Suprapubic skin (tissue), 4 donors: ENCODE measurements around the gene GSG1L2.

Experiments used
- CTCF ChIP-seq, 2 donors: fragments of 200-600 bp in 1 of 2; fragments of 450-650 bp in 1 of 2; sonication (generic) in 1 of 2; IDR thresholded peaks; one replicate each; pipeline ENCODE4 v1.5.1; 2016 to 2019; ENCODE audit warnings: antibody characterized with exemption in 2 of 2, mild to moderate bottlenecking in 1 of 2, moderate library complexity in 1 of 2
- EP300 ChIP-seq: sonication (generic); formaldehyde crosslinking; IDR thresholded peaks from one replicate; pipeline ENCODE4 v1.6.1; 2017; ENCODE audit warnings: antibody characterized with exemption
- POLR2AphosphoS5 ChIP-seq, 3 donors: sonication (generic); formaldehyde crosslinking; IDR thresholded peaks; one replicate each; pipeline ENCODE4 v1.6.1; 2017; ENCODE audit warnings: antibody characterized with exemption in 3 of 3

GRCh38 chr17:9755083-9755482 is 66.8 kb downstream of the GSG1L2 start:
- no peak for TF ChIP-seq EP300
- no peak for TF ChIP-seq CTCF (IDR thresholded peaks at IDR 0.05)
- no peak for TF ChIP-seq POLR2AphosphoS5 (IDR thresholded peaks at IDR 0.05)
